NB4 (cell line): Measurements from ENCODE around the gene RAPGEF4.

Experiments
- CTCF ChIP-seq: IDR thresholded peaks from one replicate; pipeline ENCODE4 v1.5.1; 2012; ENCODE audit warnings: low read depth, low read length
- MAX ChIP-seq: IDR thresholded peaks from 2 replicates; pipeline ENCODE4 v1.6.1; 2011; ENCODE audit warnings: low read depth, low read length
- MYC ChIP-seq: IDR thresholded peaks from 2 replicates; pipeline ENCODE4 v1.6.1; 2011; ENCODE audit warnings: low read depth, low read length
- POLR2A ChIP-seq: IDR thresholded peaks from 2 replicates; pipeline ENCODE4 v1.6.1; 2011; ENCODE audit warnings: mild to moderate bottlenecking; ENCODE audit not compliant: insufficient read length; ENCODE audit errors: extremely low read depth

- TF ChIP-seq CTCF, result no peak
- TF ChIP-seq POLR2A, result no peak
- TF ChIP-seq MAX, result no peak
- TF ChIP-seq MYC, result no peak
Measured at GRCh38 chr2:173054466-173054865, 318.8 kb downstream of the RAPGEF4 start.
